ENCODE measurements around the gene OR2S2. TPM values are rescaled to one million over a fixed set of nuclear protein-coding genes. Genes with fewer than 3 reads are reported as not detected.

OR2S2 gene, protein sequence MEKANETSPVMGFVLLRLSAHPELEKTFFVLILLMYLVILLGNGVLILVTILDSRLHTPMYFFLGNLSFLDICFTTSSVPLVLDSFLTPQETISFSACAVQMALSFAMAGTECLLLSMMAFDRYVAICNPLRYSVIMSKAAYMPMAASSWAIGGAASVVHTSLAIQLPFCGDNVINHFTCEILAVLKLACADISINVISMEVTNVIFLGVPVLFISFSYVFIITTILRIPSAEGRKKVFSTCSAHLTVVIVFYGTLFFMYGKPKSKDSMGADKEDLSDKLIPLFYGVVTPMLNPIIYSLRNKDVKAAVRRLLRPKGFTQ
- 0.56 and 0.90 TPM in 2 replicates for total RNA-seq (2012; rRNA removed)
- 0.20 and 0.46 TPM in 2 replicates for polyA plus RNA-seq (2012; rRNA removed)
- 0.32 TPM in 2 replicates for polyA plus RNA-seq (2012; cell fraction: cytosol; rRNA removed)
- 0.72 and 1.7 TPM in 2 replicates for polyA plus RNA-seq (2012; cell fraction: nucleus; rRNA removed; ENCODE audit: low replicate concordance)
- Bru-seq, nascent RNA: percentile 28 among the genes with signal in this experiment
- BruChase-seq, experiment 1, labeled RNA remaining after a 6-hour chase: percentile 31 among the genes with signal in this experiment
- BruChase-seq, experiment 2, labeled RNA remaining after a 2-hour chase: percentile 28 among the genes with signal in this experiment
- long read RNA-seq: 0 reads

DNA sequence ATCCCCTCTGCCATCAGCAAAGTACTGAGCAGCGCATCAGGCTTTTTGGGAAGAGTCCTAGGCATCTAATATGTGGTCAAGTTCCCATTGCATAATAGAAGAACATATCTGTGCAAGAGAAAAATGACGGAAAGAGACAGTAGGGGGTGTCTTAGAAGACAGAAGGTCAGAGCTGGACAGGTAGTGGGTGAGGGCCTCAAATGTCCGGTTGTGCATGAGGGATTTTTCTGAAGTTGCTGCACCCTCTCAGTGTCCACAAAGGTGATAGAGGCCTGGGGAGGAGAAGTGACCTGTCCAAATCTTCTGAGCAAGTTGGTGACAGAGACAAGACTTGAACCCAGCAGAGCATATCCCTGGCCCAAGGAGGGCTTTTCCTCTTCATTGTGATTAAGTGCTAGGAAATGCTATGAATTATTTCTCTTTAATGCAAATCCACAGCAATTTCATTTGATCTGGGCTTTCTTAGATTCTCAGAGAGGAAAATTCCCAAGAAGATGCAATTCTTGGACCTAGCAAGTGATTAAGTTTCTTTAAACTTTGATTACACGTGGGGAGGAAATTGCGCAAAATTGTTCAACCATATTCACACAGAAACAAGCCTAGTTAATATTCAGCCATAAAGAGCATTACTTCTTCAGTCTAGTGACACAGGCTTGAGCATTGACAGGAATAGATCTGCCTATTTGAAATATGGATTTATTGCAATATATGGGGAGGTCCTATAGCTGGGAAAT, at the start of gene OR2S2:
OR2S2 (minus strand) TSS at position 51 of the 734 bp plus-strand sequence. CDS start 56 bp downstream, outside the sequence.
- Histone ChIP-seq H3K14ac (replicated peaks; ENCODE audit: low read depth, low read length) (peak within 1 kb of the TSS; percentile 48; the same call in 1 of the 2 replicates), H3K27ac (ENCODE audit: insufficient read depth, low read length) (no peak within 1 kb of the TSS), H3K9me1 (ENCODE audit: insufficient read depth, low read length) (peaks cover 14% of the 10 kb centered on the region), H3K36me3 (ENCODE audit: control insufficient read depth, insufficient read depth, low read length) (no peaks in the 10 kb centered on the region), H3K9me3 (ENCODE audit: control insufficient read depth, insufficient read depth, low read length) (no peaks in the 10 kb centered on the region), H4K20me1 (ENCODE audit: insufficient read depth, low read length) (no peaks in the 10 kb centered on the region), H2BK5ac (ENCODE audit: low read depth, low read length, poor library complexity, severe bottlenecking) (no peak within 1 kb of the TSS), H4K8ac (ENCODE audit: low read depth in 2 of 2, low read length in 2 of 2) (peak within 1 kb of the TSS in 1 of 2 experiments; percentile 18; a peak in 1 of 4 replicates), H3K4me2 (ENCODE audit: low read depth, low read length) (no peak within 1 kb of the TSS), H2AFZ (replicated peaks; ENCODE audit: low read length, poor library complexity) (no peak within 1 kb of the TSS), H3K23ac (ENCODE audit: low read depth, low read length) (peak within 1 kb of the TSS; percentile 5; the same call in 1 of the 2 replicates), H2AK5ac (ENCODE audit: low read depth, low read length) (peak within 1 kb of the TSS; percentile 92), H3K18ac (ENCODE audit: low read depth, low read length) (peak within 1 kb of the TSS; percentile 21), H3K79me1 (ENCODE audit: low read depth in 1 of 2, low read length in 2 of 2) (no peaks in the 10 kb centered on the region; a peak in 1 of 4 replicates), H3K4me3 (ENCODE audit: insufficient read depth, low read depth, low read length) (no peak within 1 kb of the TSS), H3K56ac (ENCODE audit: extremely low read depth, insufficient read depth, low read length) (no peak within 1 kb of the TSS), H2BK120ac (ENCODE audit: low read depth, low read length) (peak within 1 kb of the TSS; percentile 45; the same call in 1 of the 2 replicates), H3K9ac (ENCODE audit: low read depth, low read length) (no peak within 1 kb of the TSS), H4K5ac (ENCODE audit: low read depth, low read length) (peak within 1 kb of the TSS; percentile 27; the same call in 1 of the 2 replicates), H2BK15ac (ENCODE audit: low read depth, low read length) (peak within 1 kb of the TSS; percentile 77; the same call in 2 of the 3 replicates), H3K27me3 (ENCODE audit: control insufficient read depth, insufficient read depth, low read length) (no peaks in the 10 kb centered on the region), H2AK9ac (replicated peaks; ENCODE audit: low read depth, low read length, poor library complexity) (no peak within 1 kb of the TSS), H4K91ac (ENCODE audit: insufficient read depth, low read depth, low read length) (peak within 1 kb of the TSS; percentile 44; the same call in 1 of the 2 replicates), H3K4me1 (ENCODE audit: control insufficient read depth, insufficient read depth, low read length) (peaks cover 24% of the 10 kb centered on the region), H2BK20ac (ENCODE audit: low read depth, low read length) (peak within 1 kb of the TSS; percentile 46; the same call in 1 of the 2 replicates), H3K4ac (ENCODE audit: low read depth, low read length) (peak within 1 kb of the TSS; percentile 41)
- no TSS peak for BruUV-seq (replicated peaks)
- in situ Hi-C loops (cut with MboI; ENCODE audit: low sequenced_read_pairs): no loop called here
- ATAC-seq (ENCODE audit: low read depth) (no peak), DNase-seq (peak; percentile 26)
- no peak for TF ChIP-seq SMC3 (IDR thresholded peaks at IDR 0.05; ENCODE audit: low read depth, low read length)
- TF ChIP-seq MAFK (IDR thresholded peaks at IDR 0.05; ENCODE audit: low read depth, low read length): no peak
- TF ChIP-seq RAD21 (IDR thresholded peaks at IDR 0.05; ENCODE audit: low read length): no peak
- TF ChIP-seq CHD1 (IDR thresholded peaks at IDR 0.05; ENCODE audit: low read depth, low read length): no peak
- peak; percentile 55 for TF ChIP-seq CEBPB (IDR thresholded peaks at IDR 0.05; ENCODE audit: low read depth, low read length)
- TF ChIP-seq MXI1 (IDR thresholded peaks at IDR 0.05; ENCODE audit: borderline replicate concordance, low read depth, low read length): no peak
- TF ChIP-seq, protein P1, sequence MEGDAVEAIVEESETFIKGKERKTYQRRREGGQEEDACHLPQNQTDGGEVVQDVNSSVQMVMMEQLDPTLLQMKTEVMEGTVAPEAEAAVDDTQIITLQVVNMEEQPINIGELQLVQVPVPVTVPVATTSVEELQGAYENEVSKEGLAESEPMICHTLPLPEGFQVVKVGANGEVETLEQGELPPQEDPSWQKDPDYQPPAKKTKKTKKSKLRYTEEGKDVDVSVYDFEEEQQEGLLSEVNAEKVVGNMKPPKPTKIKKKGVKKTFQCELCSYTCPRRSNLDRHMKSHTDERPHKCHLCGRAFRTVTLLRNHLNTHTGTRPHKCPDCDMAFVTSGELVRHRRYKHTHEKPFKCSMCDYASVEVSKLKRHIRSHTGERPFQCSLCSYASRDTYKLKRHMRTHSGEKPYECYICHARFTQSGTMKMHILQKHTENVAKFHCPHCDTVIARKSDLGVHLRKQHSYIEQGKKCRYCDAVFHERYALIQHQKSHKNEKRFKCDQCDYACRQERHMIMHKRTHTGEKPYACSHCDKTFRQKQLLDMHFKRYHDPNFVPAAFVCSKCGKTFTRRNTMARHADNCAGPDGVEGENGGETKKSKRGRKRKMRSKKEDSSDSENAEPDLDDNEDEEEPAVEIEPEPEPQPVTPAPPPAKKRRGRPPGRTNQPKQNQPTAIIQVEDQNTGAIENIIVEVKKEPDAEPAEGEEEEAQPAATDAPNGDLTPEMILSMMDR (conservative IDR thresholded peaks at IDR 0.05; ENCODE audit: low read depth, low read length): no peak
- TF ChIP-seq, protein P2, sequence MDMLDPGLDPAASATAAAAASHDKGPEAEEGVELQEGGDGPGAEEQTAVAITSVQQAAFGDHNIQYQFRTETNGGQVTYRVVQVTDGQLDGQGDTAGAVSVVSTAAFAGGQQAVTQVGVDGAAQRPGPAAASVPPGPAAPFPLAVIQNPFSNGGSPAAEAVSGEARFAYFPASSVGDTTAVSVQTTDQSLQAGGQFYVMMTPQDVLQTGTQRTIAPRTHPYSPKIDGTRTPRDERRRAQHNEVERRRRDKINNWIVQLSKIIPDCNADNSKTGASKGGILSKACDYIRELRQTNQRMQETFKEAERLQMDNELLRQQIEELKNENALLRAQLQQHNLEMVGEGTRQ (IDR thresholded peaks at IDR 0.05; ENCODE audit: low read depth, low read length): no peak
- TF ChIP-seq, protein P3, sequence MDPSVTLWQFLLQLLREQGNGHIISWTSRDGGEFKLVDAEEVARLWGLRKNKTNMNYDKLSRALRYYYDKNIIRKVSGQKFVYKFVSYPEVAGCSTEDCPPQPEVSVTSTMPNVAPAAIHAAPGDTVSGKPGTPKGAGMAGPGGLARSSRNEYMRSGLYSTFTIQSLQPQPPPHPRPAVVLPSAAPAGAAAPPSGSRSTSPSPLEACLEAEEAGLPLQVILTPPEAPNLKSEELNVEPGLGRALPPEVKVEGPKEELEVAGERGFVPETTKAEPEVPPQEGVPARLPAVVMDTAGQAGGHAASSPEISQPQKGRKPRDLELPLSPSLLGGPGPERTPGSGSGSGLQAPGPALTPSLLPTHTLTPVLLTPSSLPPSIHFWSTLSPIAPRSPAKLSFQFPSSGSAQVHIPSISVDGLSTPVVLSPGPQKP (IDR thresholded peaks at IDR 0.05; ENCODE audit: borderline replicate concordance, low read depth, low read length): no peak
- 100% methylated on average over 1 of the region's 5 CpGs; no CpG with 5 or more reads in 1 of the 2 experiments for WGBS, 2 experiments (ENCODE audit: extremely low coverage in 2 of 2, insufficient read length in 1 of 2)
- CTCF ChIA-PET: interaction anchor here (1.9 kb wide), 1 partner anchor 65 kb away, joined by 11 read pairs; no protein-coding TSS in a partner anchor
- dilution Hi-C loops (cut with HindIII; ENCODE audit: low sequenced_read_pairs, unreplicated experiment): no loop called here
- POLR2A ChIA-PET (ENCODE audit: unreplicated experiment): no interaction called here
- intact Hi-C loops (cut with micrococcal nuclease): loop anchor here (5.0 to 10.0 kb wide), 3 partner anchors 144 to 367 kb away; no protein-coding TSS in a partner anchor

All from IMR-90 (cell line).